ENCODE data around the gene ST6GAL2.

Gene ST6GAL2

DNA sequence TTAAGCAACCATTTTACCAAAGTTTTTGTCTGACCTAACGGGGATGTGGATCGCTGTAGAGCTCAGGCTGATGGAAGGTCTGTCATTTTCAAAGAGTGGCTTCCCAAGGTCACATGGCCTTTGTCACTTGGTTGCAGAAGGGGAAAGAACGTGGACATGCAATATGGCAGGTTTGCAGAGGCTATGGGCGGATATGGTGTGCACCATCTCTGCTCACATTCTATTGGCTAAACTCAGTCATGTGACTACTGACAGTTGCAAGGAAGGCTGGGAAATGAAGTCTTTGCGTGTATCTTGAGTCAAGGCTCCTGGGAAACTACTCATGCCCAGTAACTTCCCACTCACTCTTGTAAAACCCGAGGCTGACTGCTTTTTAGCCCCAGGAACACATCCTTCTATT, 96.8 kb downstream of the ST6GAL2 start:
- ChIA-PET POLR2A (no interaction called here), CTCF (no interaction called here)
- DNase-seq (ENCODE audit: low read depth, low spot score), result no peak
- no peak overlapping the region for H3K4me3 ChIP-seq (ENCODE audit: low read depth, low read length)
- TF ChIP-seq, protein P1, sequence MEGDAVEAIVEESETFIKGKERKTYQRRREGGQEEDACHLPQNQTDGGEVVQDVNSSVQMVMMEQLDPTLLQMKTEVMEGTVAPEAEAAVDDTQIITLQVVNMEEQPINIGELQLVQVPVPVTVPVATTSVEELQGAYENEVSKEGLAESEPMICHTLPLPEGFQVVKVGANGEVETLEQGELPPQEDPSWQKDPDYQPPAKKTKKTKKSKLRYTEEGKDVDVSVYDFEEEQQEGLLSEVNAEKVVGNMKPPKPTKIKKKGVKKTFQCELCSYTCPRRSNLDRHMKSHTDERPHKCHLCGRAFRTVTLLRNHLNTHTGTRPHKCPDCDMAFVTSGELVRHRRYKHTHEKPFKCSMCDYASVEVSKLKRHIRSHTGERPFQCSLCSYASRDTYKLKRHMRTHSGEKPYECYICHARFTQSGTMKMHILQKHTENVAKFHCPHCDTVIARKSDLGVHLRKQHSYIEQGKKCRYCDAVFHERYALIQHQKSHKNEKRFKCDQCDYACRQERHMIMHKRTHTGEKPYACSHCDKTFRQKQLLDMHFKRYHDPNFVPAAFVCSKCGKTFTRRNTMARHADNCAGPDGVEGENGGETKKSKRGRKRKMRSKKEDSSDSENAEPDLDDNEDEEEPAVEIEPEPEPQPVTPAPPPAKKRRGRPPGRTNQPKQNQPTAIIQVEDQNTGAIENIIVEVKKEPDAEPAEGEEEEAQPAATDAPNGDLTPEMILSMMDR (IDR thresholded peaks at IDR 0.05; ENCODE audit: insufficient read depth, low read length, missing control alignments), result no peak

DNA sequence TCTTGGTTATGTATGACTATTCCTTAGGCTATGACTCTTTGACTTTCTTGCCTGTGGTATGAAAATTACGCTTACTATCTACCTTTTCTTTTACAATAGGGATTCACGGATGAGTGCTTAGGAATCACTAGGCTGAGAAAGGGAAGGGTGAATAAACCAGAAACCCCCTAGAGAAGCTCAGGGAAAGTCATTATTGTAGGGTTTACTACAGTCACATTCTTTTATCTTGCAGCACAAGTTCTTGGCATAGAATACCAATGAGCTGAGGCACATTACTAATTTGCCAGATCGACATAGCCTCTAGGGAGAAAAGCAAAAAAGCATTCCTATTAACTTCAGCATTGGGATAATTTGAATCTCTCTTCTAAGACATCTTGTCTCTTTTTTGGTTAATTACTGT, 103.3 kb downstream of the ST6GAL2 start:
- TF ChIP-seq, protein P1 (IDR thresholded peaks at IDR 0.05; ENCODE audit: insufficient read depth, low read length, missing control alignments), result no peak
- no peak overlapping the region for H3K4me3 ChIP-seq (ENCODE audit: low read depth, low read length)
- no peak for DNase-seq (ENCODE audit: low read depth, low spot score)
- POLR2A ChIA-PET, result no interaction called here
- CTCF ChIA-PET, result no interaction called here

DNA sequence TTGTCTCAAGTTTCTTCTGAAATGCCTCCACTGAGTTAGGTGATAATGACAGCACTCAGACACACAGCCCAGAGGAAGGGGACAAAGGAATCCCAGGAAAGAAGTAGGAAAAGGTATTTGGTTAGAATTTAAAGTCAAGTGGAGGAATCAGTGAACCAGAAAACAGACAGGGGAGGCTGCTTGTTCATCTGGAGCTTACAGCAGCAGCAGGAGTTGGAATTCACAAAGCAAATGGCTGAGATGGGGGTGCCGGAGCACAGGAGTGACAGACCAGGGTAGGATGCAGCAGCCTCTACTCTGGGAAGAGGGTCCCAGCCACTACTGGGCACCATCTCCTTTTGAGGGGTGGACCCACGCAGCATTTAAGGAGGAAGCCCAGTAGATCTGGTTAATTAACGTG, 104.8 kb downstream of the ST6GAL2 start:
- ChIA-PET POLR2A (no interaction called here), CTCF (no interaction called here)
- TF ChIP-seq, protein P1 (IDR thresholded peaks at IDR 0.05; ENCODE audit: insufficient read depth, low read length, missing control alignments), result no peak
- DNase-seq (ENCODE audit: low read depth, low spot score), result no peak
- no peak overlapping the region for H3K4me3 ChIP-seq (ENCODE audit: low read depth, low read length)

DNA sequence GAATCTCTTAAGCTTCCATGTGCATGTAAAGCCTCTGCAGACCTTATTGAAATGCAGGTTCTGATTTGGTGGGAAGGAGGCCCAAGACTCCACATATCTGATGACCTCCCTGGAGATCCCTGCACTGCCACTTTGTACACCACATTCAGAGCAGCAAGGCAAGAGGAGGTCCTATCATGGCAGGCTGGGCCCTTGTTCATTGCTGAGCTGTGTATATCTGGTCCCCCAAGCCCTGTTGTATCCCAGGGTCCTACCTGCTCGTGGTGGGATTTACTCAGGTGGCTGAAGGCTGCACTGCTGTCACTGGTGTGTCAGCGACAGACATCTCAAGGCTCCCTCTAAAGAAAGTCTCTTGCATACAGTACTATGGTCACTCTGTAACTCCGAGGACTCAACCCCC, 114.2 kb downstream of the ST6GAL2 start:
- no peak overlapping the region for H3K4me3 ChIP-seq (ENCODE audit: low read depth, low read length)
- no peak for DNase-seq (ENCODE audit: low read depth, low spot score)
- POLR2A ChIA-PET, result no interaction called here
- TF ChIP-seq, protein P1 (IDR thresholded peaks at IDR 0.05; ENCODE audit: insufficient read depth, low read length, missing control alignments), result no peak
- CTCF ChIA-PET, result no interaction called here

DNA sequence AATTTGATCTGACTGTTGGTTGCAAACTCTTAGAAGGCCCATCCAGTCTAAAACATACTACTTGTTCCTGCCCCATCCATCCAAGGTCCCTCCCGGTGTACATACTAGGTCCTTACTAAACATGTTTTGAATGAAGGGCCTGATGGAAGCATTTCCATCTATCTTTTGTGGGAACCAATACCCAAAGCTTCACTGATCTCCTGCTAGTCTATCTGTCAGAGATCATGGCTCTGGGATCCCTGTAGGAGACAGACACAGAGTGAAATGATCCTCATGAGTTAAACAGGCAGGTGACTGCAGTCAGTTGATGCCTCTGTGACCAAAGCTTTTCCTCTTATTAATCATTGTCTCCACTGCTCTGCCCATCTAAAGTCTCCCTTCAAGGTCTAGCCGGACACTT, 115.0 kb downstream of the ST6GAL2 start:
- no peak for DNase-seq (ENCODE audit: low read depth, low spot score)
- H3K4me3 ChIP-seq (ENCODE audit: low read depth, low read length), result no peak overlapping the region
- CTCF ChIA-PET, result no interaction called here
- TF ChIP-seq, protein P1 (IDR thresholded peaks at IDR 0.05; ENCODE audit: insufficient read depth, low read length, missing control alignments), result no peak
- POLR2A ChIA-PET, result no interaction called here

DNA sequence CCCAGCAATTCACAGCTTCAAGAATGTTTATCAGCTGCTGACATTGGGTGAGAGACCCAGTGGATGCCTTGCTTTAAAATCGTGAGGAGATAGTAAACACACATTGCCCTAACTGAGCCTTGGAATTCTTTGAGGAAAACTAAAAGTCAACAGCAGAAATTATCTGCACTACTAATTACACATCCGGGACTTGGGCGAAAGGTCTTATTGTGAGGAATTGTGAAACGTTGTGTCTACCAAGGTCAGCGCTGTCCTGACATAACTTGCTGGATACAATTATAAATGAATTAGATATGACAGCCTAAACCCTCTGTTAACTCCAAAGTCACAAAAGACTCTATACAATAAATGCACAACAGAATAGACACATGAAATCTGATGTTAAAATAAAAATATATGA, 121.4 kb downstream of the ST6GAL2 start:
- DNase-seq (ENCODE audit: low read depth, low spot score), result no peak
- POLR2A ChIA-PET, result no interaction called here
- H3K4me3 ChIP-seq (ENCODE audit: low read depth, low read length), result no peak overlapping the region
- TF ChIP-seq, protein P1 (IDR thresholded peaks at IDR 0.05; ENCODE audit: insufficient read depth, low read length, missing control alignments), result no peak
- CTCF ChIA-PET, result no interaction called here

All from AG04449 (cell line).